Stimulated activated CD4-positive, alpha-beta T cell treated with anti-CD3 and anti-CD28 coated beads, Interleukin-12 subunit alpha, Interleukin-12 subunit beta, amount 100 ng/mL, for 48 hours (primary cell): ENCODE results near the gene EDN1.
"Not testable (repeated sequence)": the region's sequence is repeated elsewhere in the genome, so short reads cannot be mapped to it uniquely, and the experiment has no call there.

Source experiments
- DNase-seq, 3 donors: peaks; one replicate each; pipeline ENCODE4 v3.0.0-alpha.2; 2020; ENCODE audit warnings: low read depth in 2 of 3, low spot score in 1 of 3

Gene EDN1

GRCh38 chr6:12324099-12324498 lies 33.9 kb downstream of the EDN1 start:
- no peak for DNase-seq

- no peak for DNase-seq
Measured at GRCh38 chr6:12324748-12325147, 34.6 kb downstream of the EDN1 start.

GRCh38 chr6:12325872-12326271 lies 35.7 kb downstream of the EDN1 start:
- no peak for DNase-seq

GRCh38 chr6:12327391-12327790 lies 37.2 kb downstream of the EDN1 start:
- DNase-seq = no peak

GRCh38 chr6:12327988-12328387 lies 37.8 kb downstream of the EDN1 start:
- DNase-seq = no peak

- DNase-seq = no peak
Measured at GRCh38 chr6:12328701-12329100, 38.5 kb downstream of the EDN1 start.

- no peak for DNase-seq
Measured at GRCh38 chr6:12331474-12331873, 41.3 kb downstream of the EDN1 start.

GRCh38 chr6:12331951-12332749 lies 42.0 kb downstream of the EDN1 start:
- no peak for DNase-seq

- not testable (repeated sequence) for DNase-seq
Measured at GRCh38 chr6:12332750-12333079, 42.6 kb downstream of the EDN1 start.

GRCh38 chr6:12333128-12333527 lies 43.0 kb downstream of the EDN1 start:
- DNase-seq = no peak

- DNase-seq = no peak
Measured at GRCh38 chr6:12334526-12335130, 44.5 kb downstream of the EDN1 start.

GRCh38 chr6:12335131-12335527 lies 45.0 kb downstream of the EDN1 start:
- DNase-seq = no peak

GRCh38 chr6:12335717-12336116 lies 45.6 kb downstream of the EDN1 start:
- DNase-seq = no peak

GRCh38 chr6:12336121-12336971 lies 46.2 kb downstream of the EDN1 start:
- DNase-seq = no peak

- no peak for DNase-seq
Measured at GRCh38 chr6:12339022-12339421, 48.9 kb downstream of the EDN1 start.

- no peak for DNase-seq
Measured at GRCh38 chr6:12339808-12340487, 49.8 kb downstream of the EDN1 start.

- DNase-seq = no peak
Measured at GRCh38 chr6:12340488-12340818, 50.3 kb downstream of the EDN1 start.

- no peak for DNase-seq
Measured at GRCh38 chr6:12342664-12343063, 52.5 kb downstream of the EDN1 start.

GRCh38 chr6:12343122-12343439 lies 52.9 kb downstream of the EDN1 start:
- DNase-seq = no peak

GRCh38 chr6:12343440-12344162 lies 53.4 kb downstream of the EDN1 start:
- no peak for DNase-seq

GRCh38 chr6:12344296-12344695 lies 54.1 kb downstream of the EDN1 start:
- no peak for DNase-seq
